Skin epidermis (tissue), 12 donors: ENCODE results near the gene COL2A1.

Experiments used
- H3K27ac ChIP-seq, 21 experiments: fragments of 200-600 bp; sonication (generic) in 11 of 21; one replicate each; pipeline ENCODE4 v1.5.0; 2020; ENCODE audit warnings: mild to moderate bottlenecking in 3 of 21, inconsistent platforms in 2 of 21, moderate library complexity in 2 of 21
- H3K4me3 ChIP-seq, 7 experiments: fragments of 200-600 bp; sonication (generic) in 2 of 7; one replicate each; pipeline ENCODE4 v1.5.0; 2020; ENCODE audit warnings: inconsistent platforms in 2 of 7, mild to moderate bottlenecking in 2 of 7, moderate library complexity in 1 of 7

COL2A1 gene

DNA sequence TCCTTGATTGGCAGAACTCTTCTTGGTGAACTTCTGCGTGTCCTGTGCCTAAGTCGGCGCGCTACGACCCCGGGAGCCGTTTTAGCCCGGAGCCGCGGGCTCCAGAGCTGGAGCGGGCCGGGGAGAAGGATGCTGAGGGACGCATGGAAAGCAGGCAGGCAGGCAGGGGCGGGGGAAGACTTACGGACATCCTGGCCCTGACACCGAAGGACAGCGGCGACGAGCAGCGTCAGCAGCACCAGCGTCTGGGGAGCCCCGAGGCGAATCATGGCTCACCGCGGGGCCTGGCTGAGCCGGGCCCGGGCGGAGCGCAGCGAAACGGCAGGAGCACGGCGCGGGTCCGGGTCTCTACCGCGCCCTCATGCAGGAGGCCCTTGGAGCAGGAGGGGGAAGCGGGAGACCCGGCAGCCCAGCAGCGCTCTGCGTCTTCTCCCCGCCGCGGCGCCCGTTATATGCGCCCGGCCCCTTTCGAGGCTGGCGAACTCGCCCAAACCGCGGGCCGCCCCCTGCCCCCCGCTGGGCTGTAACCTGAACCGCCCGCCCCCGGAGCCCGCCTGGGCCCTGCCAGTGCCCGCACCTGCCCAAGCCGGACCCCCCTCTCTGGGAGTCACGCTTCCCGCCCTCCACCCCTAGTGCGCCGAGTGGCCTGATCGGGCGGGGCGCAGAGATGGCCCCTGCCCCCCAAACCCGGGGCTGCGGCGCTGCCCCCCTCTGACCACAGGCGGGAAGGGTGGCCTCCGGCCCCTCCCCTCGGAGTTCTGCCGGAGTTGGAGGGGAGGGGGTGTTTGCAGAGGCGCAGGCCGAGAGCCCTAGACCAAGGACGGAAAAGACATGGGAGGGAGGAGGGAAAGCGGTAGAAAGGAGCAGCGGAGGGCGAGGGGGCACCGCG, at the start of gene COL2A1:
COL2A1 (minus strand) TSS at position 424 of the 889 bp plus-strand sequence; CDS start at position 269, 155 bp downstream.
- peak within 1 kb of the TSS in 6 of 7 experiments; percentile 2 to 27 (median 16) for H3K4me3 ChIP-seq

DNA sequence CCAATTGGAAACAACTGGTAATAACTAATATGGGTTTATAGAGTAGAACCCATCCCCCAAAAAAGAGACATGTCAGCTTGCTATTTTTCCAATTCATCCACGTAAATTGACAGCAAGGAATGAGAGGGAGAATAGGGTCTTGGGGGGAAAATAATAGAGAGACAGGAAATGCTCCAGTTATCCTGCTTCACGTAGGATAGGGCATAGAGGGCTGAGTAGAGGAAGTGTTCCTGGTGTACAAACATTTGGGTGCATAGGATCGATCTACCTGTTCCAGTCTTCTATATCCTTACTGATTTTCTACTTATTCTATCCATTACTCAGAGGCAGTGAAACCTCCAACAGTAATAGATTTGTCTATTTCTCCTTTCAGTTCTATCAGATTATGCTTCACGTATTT, 49.6 kb upstream of the COL2A1 start:
- Histone ChIP-seq H3K4me3 (no peak overlapping the region), H3K27ac (no peak overlapping the region)

More for the DNA sequence above, at the start of gene COL2A1:
- H3K27ac ChIP-seq, result no peak within 1 kb of the TSS

DNA sequence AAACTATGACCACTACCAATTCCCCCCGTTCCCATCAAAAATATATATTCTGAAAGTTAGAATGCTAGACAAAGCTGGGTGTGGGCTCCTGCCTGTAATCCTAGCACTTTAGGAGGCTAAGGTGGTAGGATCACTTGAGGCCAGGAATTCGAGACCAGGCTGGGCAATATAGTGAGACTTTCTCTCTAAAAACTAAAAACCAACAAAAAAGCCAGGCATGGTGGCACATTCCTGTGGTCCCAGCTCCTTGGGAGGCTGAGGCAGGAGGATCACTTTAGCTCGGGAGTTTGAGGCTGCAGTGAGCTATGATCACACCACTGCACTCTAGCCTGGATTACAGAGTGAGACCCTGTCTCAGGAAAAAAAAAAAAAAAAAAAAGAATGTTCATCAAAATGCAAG, 48.8 kb upstream of the COL2A1 start:
- Histone ChIP-seq H3K4me3 (no peak overlapping the region), H3K27ac (no peak overlapping the region)

DNA sequence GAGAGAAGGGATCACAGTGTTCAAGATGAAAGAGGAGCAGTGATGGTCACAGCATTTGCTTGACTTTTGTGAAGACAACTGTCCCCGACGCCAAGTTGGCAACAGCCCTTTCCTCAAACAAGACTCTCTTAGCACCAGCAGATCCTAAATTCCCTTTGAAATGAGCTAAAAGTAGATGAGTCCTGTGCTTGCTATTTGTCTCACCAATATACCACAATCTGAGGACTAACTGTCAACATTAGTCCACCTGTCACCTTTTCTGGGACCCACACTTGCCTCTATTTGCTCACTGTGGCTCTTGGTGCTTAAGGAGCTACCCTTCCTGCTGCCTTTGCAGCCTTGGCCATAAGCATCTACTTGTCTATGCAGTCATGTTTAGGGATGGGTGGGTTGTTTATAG, 47.4 kb upstream of the COL2A1 start:
- Histone ChIP-seq H3K27ac (no peak overlapping the region), H3K4me3 (no peak overlapping the region)

DNA sequence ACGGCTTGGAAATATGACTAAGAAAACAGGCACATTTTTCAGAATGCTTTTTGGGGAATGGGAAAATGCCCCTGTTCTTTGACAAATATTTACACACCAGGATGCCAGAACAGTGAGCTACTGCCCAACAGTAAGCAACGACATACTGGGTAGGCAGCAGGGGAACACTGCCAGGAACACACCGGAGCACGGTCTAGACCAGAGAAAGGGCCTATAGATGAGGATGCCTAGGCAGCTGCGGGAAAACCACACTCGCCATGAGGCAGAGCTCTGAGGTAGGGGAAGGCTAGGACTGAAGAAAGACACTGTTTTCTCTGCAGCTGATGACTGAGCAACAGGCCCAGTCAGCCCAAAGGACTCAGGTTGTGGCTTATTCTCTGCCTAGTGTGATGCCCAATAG, 45.9 kb upstream of the COL2A1 start:
- H3K27ac ChIP-seq, result no peak overlapping the region
- H3K4me3 ChIP-seq, result no peak overlapping the region

DNA sequence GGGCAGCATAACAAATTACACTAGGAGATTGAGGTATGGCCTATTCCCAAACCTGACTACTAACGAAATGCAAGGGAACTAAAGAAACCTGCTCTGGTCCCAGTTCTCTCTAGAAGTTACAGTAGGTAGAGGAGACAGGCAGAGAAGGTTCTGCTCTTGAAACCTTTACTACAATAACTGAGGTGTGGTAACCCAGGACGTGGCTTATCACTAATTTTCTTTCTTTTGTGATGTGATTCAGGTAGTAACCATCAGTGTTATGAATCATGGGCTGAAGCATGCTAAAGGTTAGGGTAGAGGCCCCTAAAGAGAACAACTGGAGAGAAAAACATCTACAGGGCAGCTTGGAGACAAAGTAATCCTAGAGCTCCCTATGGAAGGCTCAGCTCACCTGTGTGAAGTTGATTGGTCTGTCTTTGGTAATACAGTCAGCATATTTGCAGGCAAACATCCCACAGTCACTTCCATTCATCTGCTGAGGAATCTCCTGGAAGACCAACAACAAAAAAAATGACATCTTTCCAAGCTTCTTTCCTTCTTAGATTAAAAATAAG, 41.8 kb upstream of the COL2A1 start:
- no peak overlapping the region for H3K4me3 ChIP-seq
- H3K27ac ChIP-seq, result no peak overlapping the region

DNA sequence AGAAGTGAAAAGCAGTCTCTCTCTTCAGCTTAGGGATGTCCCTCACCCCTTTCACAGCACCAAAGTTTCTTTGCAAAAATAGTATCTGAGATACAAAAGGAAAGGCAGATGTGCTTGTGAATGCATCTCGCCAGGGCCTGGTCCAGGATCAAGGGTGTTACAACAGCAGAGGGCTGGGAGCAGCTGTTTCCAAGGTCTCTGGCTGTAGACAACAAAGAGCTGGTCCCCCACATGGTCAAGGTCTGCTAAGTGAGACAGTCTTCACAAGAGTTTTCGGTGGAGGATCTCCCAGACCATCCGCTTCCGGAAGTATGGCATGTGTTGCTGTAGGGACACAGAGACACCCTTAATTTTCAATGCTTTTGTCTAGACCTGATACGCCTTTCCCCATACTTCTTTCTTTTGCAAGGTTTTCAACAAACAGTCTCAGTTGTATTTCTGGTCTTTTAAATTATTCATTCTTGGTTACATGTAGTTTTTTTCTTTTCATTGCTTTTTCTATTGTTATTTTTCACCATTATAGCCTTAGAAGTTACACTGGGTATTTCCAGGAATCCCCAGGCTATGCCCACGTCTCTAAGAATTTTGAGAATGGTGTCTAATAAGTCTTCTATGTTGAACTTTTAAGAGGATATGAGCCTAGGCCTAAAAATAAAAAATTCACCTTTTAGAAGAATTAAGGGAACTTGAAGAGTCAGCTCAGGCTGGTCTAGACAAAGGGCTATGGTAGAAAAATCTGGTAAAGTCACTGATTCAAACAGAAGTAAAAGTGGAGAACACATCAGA, 41.0 kb upstream of the COL2A1 start:
- no peak overlapping the region for H3K27ac ChIP-seq

DNA sequence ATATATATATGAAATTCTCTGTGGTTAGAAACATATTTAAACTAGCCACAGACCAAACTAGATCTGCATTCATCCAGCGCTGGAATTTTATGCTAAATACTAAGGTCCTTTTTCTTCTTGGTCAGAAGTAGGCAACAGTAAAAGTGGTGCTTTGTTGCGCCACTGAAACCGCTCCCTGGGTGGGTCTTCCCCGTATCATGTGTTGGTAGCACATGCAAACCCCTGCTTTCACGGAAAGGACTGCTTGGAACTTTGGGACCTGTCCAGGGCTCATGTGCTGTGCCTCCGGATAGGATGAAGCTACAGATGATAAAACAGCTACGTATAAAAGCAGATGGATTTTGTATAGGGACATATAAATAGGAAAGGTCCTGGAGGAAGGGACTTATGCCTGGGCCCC, 40.1 kb upstream of the COL2A1 start:
- Histone ChIP-seq H3K4me3 (no peak overlapping the region), H3K27ac (no peak overlapping the region)

More for the DNA sequence above, 41.0 kb upstream of the COL2A1 start:
- H3K4me3 ChIP-seq, result no peak overlapping the region

DNA sequence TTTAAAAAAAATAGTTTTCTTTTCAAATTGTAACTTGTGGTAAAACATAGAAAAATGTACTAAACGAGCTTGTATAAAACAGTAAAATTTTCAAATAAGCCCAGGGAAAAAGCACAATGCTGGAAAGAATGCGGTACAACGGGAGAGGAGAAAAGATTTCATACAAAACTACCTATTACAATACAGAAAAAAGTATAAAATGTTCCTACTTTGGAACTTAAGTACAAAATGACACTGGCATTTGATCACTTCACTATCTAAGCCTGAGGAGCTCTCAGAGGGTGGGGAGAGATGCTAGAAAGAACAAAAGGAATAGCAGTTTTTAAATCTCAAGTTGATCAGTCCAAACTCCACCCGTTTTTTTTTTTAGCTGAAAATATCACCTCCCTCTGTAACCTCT, 39.5 kb upstream of the COL2A1 start:
- no peak overlapping the region for H3K27ac ChIP-seq
- no peak overlapping the region for H3K4me3 ChIP-seq

DNA sequence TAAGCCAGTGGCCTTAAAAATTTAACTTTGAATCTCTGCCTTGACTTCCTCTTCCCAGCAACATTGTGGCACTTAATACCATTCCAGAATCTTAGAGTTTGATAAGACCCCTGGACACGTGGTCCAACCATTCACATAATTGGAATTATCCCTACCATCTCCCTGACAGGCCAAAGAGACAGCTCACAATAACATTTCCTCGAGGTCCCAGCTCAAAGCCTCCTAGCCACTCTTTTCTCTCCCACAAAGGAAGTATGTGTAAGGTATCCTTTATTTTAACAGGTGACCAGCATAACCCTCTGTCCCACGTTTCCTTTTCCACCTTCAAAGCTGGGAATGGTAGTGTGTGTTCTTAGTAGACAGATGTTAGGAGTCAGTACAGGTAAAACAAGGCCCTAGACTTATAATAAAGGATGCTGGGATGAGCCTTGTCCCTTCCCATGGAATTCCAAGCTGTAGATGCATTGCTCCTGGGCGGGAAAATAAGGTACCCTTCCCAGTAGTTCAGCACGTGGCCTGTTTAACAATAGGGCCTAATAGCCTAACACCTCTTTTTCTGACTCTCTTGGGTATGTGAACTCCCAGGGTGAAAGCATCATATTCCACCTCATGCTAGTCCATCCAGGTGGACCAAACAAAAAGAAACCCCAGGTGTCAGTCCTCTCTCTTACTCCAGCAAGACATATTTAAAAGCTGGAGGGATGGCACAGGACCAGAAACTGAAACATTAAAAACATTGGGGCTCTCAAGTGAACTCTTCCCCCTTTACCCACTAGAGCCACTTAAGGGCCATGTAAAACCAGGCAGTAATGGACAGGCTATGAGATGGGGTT, 37.5 kb upstream of the COL2A1 start:
- no peak overlapping the region for H3K27ac ChIP-seq
- no peak overlapping the region for H3K4me3 ChIP-seq

DNA sequence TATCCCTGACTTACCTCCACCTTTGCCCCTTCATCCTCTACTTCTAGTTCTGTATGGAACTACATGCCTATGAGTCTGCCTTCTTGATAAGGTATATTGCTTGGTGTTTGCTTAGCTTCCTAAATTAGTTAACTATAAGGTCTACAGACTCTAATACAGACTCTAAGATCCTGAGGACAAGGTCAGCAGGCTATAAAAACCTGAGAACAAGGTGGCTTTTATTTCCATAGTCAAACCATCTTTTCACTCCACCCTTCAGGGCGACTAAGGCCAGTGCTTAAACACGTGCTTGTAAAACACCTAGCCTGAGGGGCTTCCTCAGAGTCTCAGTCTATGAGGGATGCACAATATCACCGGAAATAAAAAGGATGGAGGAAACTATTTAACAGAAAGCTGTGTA, 36.1 kb upstream of the COL2A1 start:
- Histone ChIP-seq H3K27ac (no peak overlapping the region), H3K4me3 (no peak overlapping the region)

DNA sequence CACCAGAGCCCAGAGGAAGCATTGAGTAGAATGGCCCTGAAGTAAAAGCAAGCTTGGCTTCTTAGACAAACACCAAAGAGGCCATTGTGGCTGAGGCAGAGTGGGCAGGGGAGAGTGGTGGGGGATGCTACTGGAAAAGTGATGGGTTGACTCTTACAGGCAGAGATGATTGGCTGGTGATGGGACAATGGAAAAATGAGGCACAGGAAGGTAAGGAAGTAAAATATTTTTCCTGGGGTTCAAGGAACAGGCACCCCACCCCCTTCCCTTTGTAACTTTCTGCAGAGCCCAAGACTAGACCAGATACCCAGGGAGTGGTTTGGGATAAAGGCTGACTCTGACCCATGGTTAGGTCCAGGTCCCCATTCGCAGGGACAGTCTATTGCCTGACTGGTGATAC, 34.9 kb upstream of the COL2A1 start:
- Histone ChIP-seq H3K27ac (no peak overlapping the region), H3K4me3 (no peak overlapping the region)

DNA sequence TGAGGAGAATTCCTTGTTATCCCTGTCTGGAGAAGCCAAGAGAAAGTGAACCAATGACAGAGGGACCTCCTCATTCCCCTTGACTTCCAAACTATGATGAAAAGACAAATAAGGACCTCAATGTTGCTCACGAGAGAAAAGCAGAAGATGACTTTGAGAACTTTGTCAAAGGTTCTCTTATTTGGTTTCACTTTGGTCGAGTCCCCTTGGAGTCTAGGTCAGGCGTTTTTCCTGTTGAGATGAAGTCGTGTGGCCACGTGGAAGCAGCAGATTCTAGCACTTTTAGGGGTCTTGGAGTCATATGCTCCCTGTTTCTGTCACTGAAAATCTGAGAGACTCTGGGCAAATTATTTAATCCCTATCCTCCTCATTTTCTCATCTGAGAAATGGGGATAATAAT, 33.8 kb upstream of the COL2A1 start:
- no peak overlapping the region for H3K4me3 ChIP-seq
- no peak overlapping the region for H3K27ac ChIP-seq

DNA sequence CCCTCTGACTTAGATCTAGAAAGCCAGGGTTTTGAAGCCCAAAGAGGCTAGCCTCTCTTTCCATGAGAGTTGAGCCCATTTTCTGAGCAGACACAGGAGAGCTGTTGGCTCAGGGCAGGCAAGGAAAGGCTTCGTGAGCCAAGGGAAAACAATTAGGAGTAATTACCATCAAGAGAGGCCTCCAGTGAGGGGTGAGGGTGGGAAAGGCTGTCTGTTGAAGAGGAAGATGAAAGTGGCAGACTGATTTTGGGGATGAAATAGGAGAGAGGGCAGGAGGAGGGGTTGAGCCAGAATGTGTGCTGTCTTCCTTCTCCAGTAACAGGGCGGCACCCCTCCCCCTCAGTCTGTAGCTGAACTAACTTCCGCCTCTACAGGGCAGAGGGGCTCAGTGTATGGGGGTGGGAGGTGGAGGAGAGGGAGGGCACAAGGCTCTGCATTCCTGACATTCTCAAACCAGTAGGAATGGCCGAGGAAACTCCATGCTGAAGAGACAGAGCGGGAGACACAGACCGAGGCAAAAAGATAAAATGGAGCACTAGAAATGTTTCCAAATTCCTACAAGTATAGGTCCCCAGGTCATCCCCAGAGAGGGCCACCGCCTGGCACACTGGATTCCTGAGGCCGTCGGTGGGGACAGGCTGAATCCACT, 33.1 kb upstream of the COL2A1 start:
- no peak overlapping the region for H3K4me3 ChIP-seq
- H3K27ac ChIP-seq, result no peak overlapping the region

DNA sequence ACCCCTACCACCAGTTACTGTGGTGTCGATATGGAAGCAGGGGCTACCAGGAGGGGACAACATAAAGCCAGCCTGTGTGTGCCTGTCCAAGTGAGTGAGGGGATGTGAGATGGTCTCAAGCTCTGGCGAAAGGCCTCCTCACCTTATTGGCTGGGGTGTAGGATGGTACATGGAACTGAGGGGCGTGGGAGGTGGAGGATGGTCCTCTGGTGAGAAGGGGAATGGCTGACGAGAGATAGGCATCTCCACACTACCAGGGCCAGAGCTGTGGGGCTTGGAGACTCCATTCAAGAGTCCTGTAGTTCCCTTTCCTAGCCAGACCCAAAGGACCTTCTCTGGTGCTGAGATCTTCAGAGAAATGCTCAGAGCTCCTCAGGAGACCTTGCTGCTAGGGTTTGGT, 32.5 kb upstream of the COL2A1 start:
- H3K4me3 ChIP-seq, result no peak overlapping the region
- no peak overlapping the region for H3K27ac ChIP-seq

DNA sequence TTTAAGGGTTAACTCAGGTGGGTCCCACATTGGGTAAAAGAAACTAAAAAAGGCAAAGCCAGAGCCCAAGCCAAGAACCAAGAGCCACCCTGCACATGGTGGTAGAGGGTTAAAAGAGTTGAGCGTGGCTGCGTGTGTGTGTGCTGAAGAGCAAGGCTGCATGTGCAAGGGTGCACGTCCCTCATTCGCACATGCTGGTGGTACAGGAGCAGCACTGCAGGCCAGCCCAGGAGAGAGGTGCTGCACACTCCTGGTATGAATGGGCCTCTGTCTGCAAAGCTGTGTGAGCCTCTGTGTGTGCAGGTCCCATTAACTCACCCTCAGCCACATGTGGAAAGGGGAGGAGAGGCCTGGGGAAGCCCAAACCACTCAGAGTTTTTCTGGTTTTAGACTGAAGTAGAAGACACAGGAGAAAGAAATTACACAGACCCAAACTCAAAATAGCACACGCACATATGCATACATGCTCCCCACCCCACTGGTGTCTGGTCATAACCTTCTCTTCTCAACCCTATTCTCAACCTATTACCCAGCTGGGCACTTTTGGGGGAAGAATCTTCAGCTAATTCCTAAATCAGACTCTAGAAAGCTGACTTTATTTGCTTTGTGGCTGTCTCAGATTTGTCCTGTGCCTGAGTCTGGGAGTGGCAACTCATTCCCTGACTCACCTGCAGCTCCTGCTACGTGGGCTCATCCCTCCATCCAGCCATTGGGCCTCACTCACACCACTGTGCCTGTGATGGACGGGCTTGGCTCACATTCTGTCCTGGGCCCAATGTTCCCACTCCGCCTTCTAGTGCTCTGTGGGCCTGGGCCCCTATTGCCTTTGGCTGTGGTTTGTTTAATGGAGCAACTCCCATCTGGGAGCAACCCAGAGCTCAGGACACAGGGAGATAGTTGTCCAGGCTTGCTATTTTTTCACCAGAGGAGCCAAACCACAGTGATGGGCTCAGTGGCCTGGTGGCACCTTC, 30.8 kb upstream of the COL2A1 start:
- no peak overlapping the region for H3K4me3 ChIP-seq
- no peak overlapping the region for H3K27ac ChIP-seq

DNA sequence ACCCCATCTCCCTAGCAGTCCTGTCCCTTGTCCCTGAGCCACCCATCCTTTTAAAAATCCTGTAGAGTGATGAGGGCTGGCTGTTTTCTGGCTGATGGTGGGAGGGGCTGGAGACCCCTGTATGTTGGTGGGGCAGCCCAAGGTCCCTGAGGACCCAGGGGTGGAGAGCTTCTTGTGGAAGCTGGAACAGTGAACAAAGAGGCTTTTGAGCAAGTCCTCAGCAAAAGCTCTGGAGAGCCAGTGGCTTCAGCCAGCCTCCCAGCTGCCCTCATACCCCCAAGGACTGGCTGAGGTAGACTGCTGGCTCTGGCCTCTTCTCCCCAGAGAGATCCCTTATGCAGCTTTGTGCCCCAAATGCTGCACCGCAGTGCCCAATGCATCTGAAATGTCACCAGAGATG, 29.2 kb upstream of the COL2A1 start:
- Histone ChIP-seq H3K4me3 (no peak overlapping the region), H3K27ac (no peak overlapping the region)

DNA sequence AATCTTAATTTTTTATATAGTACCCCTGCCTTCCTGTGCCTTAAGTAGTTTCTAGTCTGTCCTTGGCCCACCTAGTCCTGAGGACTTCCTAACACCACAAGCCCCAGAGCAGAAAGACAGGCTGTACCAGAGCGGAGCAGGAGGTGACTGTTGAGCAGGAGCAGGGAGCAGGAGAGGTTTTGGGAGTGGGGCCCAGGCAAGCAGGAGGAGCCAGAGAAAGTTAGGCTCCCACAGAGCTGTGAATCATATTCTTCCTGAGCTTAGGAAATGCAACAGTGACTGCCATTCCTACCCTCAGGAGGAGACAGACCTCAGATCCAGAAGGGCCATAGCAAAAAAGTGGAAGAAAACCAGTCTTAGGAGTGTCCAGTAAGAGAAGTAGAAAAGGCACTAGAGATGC, 28.3 kb upstream of the COL2A1 start:
- no peak overlapping the region for H3K27ac ChIP-seq
- H3K4me3 ChIP-seq, result no peak overlapping the region
